BLaER1 treated with 17β-estradiol and CSF1 and Interleukin-3, amounts not matched to agents 10 nM and 100 nM (cell line): ENCODE measurements around the gene POM121L2.

Source experiments
- H3K27ac ChIP-seq, 11 experiments: shearing (Covaris generic); formaldehyde crosslinking; 2 replicates each; pipeline ENCODE4 v1.8.1; 2022
- H3K27me3 ChIP-seq, 11 experiments: shearing (Covaris generic); formaldehyde crosslinking; 2 replicates each; pipeline ENCODE4 v1.8.1; 2022
- H3K36me3 ChIP-seq, 11 experiments: shearing (Covaris generic); formaldehyde crosslinking; 2 replicates each; pipeline ENCODE4 v1.8.1; 2022
- H3K4me1 ChIP-seq, 10 experiments: shearing (Covaris generic); formaldehyde crosslinking; 2 replicates each; pipeline ENCODE4 v1.8.1; 2022
- H3K4me2 ChIP-seq, 11 experiments: shearing (Covaris generic); formaldehyde crosslinking; 2 replicates each; pipeline ENCODE4 v1.8.1; 2022
- H3K4me3 ChIP-seq, 10 experiments: shearing (Covaris generic); formaldehyde crosslinking; 2 replicates each; pipeline ENCODE4 v1.8.1; 2022
- H3K9ac ChIP-seq, 11 experiments: shearing (Covaris generic); formaldehyde crosslinking; 2 replicates each; pipeline ENCODE4 v1.8.1; 2022
- H3K9me3 ChIP-seq, 11 experiments: shearing (Covaris generic); formaldehyde crosslinking; replicated peaks in 1 of 11; 2 replicates each; pipeline ENCODE4 v1.8.1; 2022
- H4K20me1 ChIP-seq, 11 experiments: shearing (Covaris generic); formaldehyde crosslinking; 2 replicates each; pipeline ENCODE4 v1.8.1; 2022
- Cebpa-rat ChIP-seq, 11 experiments: shearing (Covaris generic); IDR thresholded peaks; 2 replicates each; pipeline ENCODE4 v1.8.1; 2022

Gene POM121L2

DNA sequence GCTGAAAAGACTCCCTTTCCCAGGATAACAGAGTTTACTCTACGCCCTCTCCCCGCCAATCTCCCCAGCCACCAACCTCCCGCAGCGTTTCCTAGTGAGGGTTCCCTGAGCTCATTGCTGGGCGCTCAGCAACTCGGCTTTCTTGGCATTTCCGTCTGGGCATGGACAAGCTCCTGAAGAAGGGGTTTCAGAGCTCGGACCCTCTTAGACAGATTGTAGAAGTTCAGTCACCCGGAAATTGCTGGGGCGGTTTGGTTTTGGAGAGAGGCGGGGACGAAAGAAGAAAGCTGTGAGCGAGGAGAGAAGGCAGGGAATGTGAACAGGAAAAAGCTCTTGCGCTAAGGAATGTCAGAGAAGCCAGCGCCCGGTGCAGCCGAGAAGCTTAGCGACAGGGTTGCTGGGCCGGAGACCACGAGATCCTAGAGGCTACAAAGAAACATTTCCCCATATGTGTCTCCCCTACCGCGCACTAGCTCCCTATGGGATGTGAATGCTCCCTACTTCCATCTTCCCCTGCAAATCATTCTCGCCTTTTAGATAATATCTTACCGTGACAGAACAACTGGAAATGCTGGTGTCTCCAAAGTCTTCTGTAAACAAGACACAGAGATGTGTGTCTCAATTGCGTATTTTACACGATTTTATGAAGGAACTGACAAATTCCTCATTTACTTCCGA, 15.8 kb downstream of the POM121L2 start:
- TF ChIP-seq Cebpa-rat (IDR thresholded peaks at IDR 0.05) = no peak
- H3K4me2 ChIP-seq = no peak overlapping the region
- peaks cover 36 to 52% (median 46%) of the 10 kb centered on the region in 11 experiments for H3K27me3 ChIP-seq
- H3K27ac ChIP-seq = no peak overlapping the region
- H3K4me3 ChIP-seq = no peak overlapping the region
- H4K20me1 ChIP-seq = no peaks in the 10 kb centered on the region
- peaks cover 54 to 70% (median 62%) of the 10 kb centered on the region in 11 experiments for H3K9me3 ChIP-seq
- H3K4me1 ChIP-seq = no peaks in the 10 kb centered on the region
- no peak overlapping the region for H3K9ac ChIP-seq
- H3K36me3 ChIP-seq = no peaks in the 10 kb centered on the region

GRCh38 chr6:27295301-27296079, 16.6 kb downstream of the POM121L2 start:
- no peaks in the 10 kb centered on the region for H4K20me1 ChIP-seq
- no peak overlapping the region for H3K27ac ChIP-seq
- no peak overlapping the region for H3K4me2 ChIP-seq
- peaks cover 60 to 75% (median 67%) of the 10 kb centered on the region in 11 experiments for H3K9me3 ChIP-seq
- no peaks in the 10 kb centered on the region for H3K36me3 ChIP-seq
- peaks cover 36 to 59% (median 52%) of the 10 kb centered on the region in 11 experiments for H3K27me3 ChIP-seq
- TF ChIP-seq Cebpa-rat (IDR thresholded peaks at IDR 0.05) = no peak
- no peaks in the 10 kb centered on the region for H3K4me1 ChIP-seq
- no peak overlapping the region for H3K9ac ChIP-seq
- no peak overlapping the region for H3K4me3 ChIP-seq

GRCh38 chr6:27294409-27294808, 17.7 kb downstream of the POM121L2 start:
- H3K4me3 ChIP-seq = no peak overlapping the region
- no peak overlapping the region for H3K27ac ChIP-seq
- no peak overlapping the region for H3K4me2 ChIP-seq
- no peaks in the 10 kb centered on the region for H3K36me3 ChIP-seq
- peaks cover 36 to 70% (median 63%) of the 10 kb centered on the region in 11 experiments for H3K27me3 ChIP-seq
- no peaks in the 10 kb centered on the region for H3K4me1 ChIP-seq
- no peak for TF ChIP-seq Cebpa-rat (IDR thresholded peaks at IDR 0.05)
- H3K9ac ChIP-seq = no peak overlapping the region
- peaks cover 64 to 83% (median 74%) of the 10 kb centered on the region in 11 experiments for H3K9me3 ChIP-seq
- no peaks in the 10 kb centered on the region for H4K20me1 ChIP-seq

GRCh38 chr6:27293436-27294098, 18.5 kb downstream of the POM121L2 start:
- Histone ChIP-seq H3K9ac (no peak overlapping the region), H3K27ac (no peak overlapping the region), H3K27me3 (peaks cover 45 to 78% (median 72%) of the 10 kb centered on the region in 11 experiments), H3K9me3 (peaks cover 71 to 91% (median 81%) of the 10 kb centered on the region in 11 experiments), H3K36me3 (no peaks in the 10 kb centered on the region), H4K20me1 (no peaks in the 10 kb centered on the region), H3K4me1 (no peaks in the 10 kb centered on the region), H3K4me3 (no peak overlapping the region), H3K4me2 (no peak overlapping the region)
- TF ChIP-seq Cebpa-rat (IDR thresholded peaks at IDR 0.05) = no peak

DNA sequence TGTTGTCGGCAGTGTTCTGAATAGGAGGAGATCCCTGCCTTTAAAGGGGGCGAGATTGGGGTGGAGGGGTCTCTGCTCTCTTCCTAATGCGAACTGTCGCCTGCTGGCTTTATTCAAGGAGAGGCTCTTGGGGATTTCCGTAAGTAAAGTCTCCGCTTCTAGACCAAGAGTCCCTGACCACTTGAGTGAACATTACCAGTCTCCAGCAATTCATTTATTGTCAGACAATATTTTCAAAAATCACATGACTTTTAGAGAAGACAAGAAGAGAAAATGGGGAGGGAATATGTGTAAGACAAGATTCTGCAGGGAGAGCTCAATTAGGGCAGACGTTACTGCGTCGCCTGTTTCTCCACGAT, 21.2 kb downstream of the POM121L2 start:
- Histone ChIP-seq H3K36me3 (no peaks in the 10 kb centered on the region), H4K20me1 (no peaks in the 10 kb centered on the region), H3K9ac (no peak overlapping the region), H3K27me3 (peaks cover 39 to 76% (median 69%) of the 10 kb centered on the region in 11 experiments), H3K4me2 (no peak overlapping the region), H3K4me1 (no peaks in the 10 kb centered on the region), H3K9me3 (peaks cover 65 to 91% (median 71%) of the 10 kb centered on the region in 11 experiments), H3K27ac (no peak overlapping the region), H3K4me3 (no peak overlapping the region)
- TF ChIP-seq Cebpa-rat (IDR thresholded peaks at IDR 0.05) = no peak

DNA sequence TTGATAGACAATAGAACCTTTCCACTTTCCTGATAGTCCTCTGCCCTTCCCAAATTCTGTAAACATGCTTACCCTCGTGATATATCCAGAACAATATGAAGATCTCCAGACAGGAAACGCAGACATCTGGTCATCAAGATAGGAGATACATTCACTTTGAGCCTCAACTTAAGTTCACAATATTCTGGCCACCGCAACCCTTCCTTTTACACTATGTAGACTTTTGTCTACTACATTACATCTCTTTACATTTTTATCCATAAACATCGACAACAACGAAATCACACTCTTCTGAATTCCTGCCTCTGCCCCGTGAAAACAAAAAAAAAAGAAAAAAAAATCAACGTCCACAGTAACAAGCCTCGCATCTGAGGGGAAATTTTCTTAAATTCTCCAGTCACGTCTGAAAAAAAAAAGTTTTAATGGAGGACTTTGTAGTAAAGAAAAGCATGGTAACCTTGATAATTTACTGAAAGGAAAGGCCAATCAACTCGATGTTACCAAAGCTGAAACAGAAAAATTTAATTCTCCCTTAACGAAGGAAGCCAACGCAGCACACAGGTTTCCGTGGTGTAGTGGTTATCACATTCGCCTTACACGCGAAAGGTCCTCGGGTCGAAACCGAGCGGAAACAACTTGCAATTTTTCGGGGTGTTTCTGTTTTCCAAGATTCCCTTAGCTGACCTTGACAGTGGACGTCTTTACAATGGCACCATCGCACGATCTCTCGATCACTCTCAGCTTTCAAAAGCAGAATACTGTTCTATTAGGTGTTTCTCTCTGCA, 21.8 kb downstream of the POM121L2 start:
- Histone ChIP-seq H3K9me3 (peaks cover 59 to 86% (median 66%) of the 10 kb centered on the region in 11 experiments), H4K20me1 (no peaks in the 10 kb centered on the region), H3K27me3 (peaks cover 33 to 71% (median 63%) of the 10 kb centered on the region in 11 experiments), H3K4me2 (no peak overlapping the region), H3K36me3 (no peaks in the 10 kb centered on the region), H3K9ac (no peak overlapping the region), H3K27ac (no peak overlapping the region), H3K4me1 (no peaks in the 10 kb centered on the region), H3K4me3 (no peak overlapping the region)
- TF ChIP-seq Cebpa-rat (IDR thresholded peaks at IDR 0.05) = no peak

- H4K20me1 ChIP-seq = no peaks in the 10 kb centered on the region
- H3K27me3 ChIP-seq = peaks cover 26 to 56% (median 52%) of the 10 kb centered on the region in 11 experiments
- H3K9ac ChIP-seq = no peak overlapping the region
- no peaks in the 10 kb centered on the region for H3K36me3 ChIP-seq
- no peak overlapping the region for H3K4me2 ChIP-seq
- H3K27ac ChIP-seq = no peak overlapping the region
- H3K9me3 ChIP-seq = peaks cover 59 to 80% (median 66%) of the 10 kb centered on the region in 11 experiments
- H3K4me3 ChIP-seq = no peak overlapping the region
- TF ChIP-seq Cebpa-rat (IDR thresholded peaks at IDR 0.05) = no peak
- H3K4me1 ChIP-seq = no peaks in the 10 kb centered on the region
These were observed 23.7 kb downstream of the POM121L2 start for GRCh38 chr6:27288136-27289044.

DNA sequence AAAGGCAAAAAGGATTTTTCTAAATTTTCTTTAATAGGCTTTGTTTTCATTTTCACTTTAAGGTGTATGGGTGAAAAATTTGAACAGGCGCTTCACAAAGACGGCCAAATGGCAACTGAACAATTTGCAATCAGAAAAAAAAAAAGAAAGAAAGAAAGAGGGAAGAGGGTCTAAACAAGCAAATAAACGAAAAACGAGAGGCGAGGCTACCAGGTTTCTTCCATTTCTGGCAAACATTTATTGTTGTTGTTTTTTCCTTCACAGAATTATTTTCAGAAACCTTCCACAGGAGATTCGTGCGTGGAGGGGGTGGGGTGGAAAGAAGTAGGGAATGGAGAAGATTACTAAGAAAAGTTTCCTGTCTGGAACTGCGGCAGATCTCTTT, 24.3 kb downstream of the POM121L2 start:
- Histone ChIP-seq H4K20me1 (no peaks in the 10 kb centered on the region), H3K4me2 (no peak overlapping the region), H3K27me3 (peaks cover 26 to 62% (median 53%) of the 10 kb centered on the region in 11 experiments), H3K9me3 (peaks cover 59 to 83% (median 67%) of the 10 kb centered on the region in 11 experiments), H3K4me1 (no peaks in the 10 kb centered on the region), H3K9ac (no peak overlapping the region), H3K36me3 (no peaks in the 10 kb centered on the region), H3K27ac (no peak overlapping the region), H3K4me3 (no peak overlapping the region)
- TF ChIP-seq Cebpa-rat (IDR thresholded peaks at IDR 0.05) = no peak
